GM18861 (cell line): ENCODE measurements around the gene MCF2L2.

Experiments used
- ATAC-seq: cut with Tn5 transposase; IDR thresholded peaks from one replicate; pipeline ENCODE4 v1.9.1; 2021; ENCODE audit not compliant: unreplicated experiment

Gene MCF2L2

DNA sequence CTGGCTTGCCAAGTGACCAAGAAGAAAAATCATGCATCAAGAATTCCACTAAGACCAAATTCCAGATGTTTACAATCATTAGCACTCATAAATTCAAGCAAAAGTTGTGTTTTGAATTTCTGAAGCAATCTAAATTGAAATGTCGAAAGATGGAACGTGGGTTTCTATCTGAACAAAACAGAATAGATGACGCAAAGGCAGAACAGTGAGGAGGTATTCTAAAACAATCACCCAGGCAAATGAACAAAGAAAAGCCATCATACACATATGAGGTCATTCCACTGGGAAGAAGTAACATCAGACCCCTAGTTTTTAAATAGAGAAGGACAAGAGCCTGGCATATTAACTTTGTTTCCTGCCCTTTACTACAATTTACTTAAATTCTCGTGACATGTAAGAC, 58.0 kb downstream of the MCF2L2 start:
- ATAC-seq, result no peak

DNA sequence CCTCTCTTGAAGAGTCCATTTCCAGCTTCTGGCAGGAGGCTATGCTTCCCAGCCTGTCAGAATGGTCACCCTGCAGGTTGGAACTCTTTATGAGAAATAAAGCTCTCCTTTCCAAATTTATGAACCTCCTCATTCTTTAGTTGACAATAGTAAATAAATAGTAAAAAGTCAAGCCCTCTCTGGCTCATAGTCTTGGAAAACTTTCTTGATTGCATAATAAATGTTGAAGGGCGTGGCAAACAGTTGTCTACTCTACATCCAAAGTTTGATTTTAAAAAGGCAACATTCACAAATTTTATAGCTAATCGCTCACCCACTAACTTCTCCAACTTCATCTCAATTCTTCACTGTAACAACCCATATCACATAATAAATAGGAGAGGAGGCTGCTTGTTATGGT, 58.8 kb downstream of the MCF2L2 start:
- ATAC-seq, result no peak

DNA sequence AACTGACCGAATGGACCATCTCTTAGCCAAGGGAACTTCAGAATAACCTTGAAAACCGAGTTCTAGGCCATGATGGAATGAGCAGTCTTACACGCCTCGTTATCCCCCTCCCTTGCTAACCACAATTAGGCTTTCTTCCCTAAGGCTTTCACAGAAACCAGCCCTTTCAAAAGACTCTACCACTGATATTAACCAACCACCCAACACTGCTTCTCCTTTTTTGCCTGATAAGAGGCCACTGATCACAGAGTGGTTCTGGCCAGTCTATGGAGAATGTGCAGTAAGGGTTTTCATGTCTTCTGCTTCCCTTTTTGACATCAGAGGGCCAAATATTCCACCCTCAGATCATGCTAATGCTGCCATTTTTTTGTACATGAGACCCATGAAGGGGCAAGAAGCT, 59.3 kb downstream of the MCF2L2 start:
- no peak for ATAC-seq

DNA sequence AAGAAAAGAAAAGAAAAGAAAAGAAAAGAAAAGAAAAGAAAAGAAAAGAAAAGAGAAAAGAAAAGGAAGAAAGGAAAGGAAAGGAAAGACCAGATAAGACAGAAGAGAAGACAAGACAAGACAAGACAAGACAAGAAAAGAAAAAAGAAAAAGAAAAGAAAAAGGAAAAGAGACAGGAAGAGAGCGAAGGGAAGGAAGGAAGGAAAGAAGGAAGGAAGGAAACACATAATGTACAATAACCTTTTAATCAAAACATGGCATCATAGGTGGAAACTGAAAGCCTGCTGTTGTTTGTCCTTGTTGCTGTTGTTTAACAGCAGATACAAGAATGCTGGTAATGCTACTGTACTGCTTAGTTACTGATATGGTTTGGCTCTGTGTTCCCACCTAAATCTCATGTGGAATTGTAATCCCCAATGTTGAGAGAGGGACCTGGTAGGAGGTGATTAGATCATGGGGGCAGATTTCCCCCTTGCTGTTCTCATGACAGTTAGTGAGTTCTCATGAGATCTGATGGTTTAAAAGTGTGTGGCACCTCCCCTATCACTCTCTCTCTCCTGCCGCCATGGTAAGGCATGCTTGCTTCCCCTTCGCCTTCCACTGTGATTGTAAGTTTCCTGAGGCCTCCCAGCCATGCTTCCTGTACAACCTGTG, 67.3 kb downstream of the MCF2L2 start:
- ATAC-seq, result no peak

DNA sequence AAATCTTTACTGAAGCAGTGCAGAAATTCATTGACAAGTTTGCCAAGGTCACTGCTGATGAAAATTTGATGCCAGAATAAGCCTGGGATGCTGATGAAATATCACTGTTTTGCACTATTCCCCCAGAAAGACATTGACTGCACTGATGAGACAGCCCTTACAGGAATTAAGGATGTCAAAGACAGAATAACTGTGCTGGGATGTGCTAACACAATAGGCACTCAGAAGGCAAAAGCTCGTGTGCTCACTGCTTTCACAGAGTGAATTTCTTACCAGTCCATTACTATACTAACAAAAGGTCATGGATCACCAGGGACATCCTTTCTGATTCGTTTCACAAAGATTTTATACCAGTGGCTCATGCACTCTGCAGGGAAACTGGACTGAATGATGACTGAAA, 69.4 kb downstream of the MCF2L2 start:
- no peak for ATAC-seq

DNA sequence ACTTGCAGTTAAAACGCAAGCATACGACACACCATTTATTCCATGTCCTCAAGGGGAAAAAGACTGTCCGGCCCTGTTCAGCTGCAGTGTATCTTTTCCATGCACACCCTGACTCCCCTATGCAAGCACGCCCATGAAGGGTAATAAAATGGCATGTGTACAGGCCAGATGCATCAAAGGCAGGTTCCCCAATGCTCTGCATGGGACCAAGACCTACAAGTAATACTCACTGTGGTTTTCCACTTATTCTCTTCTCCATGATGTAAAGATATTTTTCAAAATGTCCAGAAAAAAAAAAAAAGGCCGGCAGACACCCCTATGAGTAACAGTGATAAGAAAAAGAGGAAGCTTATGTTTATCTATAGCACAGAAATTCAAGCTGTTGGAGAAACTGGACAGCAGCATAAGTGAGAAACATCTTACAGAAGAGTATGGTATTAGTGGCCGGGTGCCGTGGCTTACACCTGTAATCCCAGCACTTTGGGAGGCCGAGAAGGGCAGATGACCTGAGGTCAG, 70.8 kb downstream of the MCF2L2 start:
- no peak for ATAC-seq

DNA sequence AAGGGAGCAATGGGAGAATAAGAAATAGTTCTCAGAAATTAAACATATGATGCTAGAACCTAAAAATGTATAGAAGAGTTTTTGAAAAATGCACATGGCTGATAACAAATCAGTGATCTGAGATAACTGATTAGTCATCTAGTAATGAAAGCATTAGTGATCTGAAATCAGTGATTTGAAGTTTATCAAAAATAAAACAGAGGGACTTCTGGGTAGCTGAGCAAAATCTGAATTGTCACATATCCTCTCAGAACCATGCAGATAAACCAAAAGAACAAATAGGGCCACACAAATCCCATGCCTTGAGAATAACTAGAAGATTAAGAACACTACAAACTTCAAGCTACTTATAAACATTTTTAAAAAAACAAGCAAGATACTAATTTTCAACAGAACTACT, 71.5 kb downstream of the MCF2L2 start:
- ATAC-seq, result no peak

DNA sequence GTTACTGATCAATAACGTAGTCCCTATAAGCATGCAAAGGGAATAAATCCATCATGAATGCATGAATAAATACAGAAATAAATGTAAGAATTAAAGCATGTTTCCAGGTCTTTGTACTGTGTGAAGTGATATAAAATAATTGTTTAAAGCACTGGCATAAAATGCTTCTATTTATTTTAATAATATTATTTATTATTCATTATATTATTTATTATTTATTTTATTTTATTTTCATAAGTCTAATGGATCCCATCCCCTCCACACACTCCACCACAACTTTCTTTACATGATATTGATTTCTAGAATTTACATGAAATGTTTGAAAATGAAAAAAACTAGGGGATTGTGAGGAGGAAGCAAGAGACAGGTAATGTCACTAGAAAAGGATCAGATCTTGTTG, 73.5 kb downstream of the MCF2L2 start:
- no peak for ATAC-seq

DNA sequence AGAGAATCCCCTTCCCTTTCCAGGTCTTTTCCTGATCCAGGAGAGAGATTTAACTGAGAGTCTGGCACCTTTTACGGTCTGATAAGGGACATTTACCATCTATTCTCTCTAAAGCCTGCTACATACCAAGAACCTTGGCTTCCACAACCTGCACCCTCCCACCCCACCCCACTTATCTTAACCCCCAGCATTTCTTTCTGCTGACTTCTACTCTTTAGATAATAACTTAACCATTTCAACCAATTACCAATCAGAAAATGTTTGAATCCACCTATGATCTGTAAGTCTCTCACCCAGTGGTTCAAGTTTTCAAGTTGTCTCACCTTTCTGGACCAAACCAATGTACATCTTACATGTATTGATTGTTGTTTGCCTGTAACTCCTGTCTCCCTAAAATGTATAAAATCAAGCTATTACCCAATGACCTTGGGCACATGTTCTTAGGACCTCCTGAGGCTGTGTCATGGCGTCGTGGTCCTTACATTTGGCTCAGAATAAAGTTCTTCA, 74.0 kb downstream of the MCF2L2 start:
- ATAC-seq, result no peak

DNA sequence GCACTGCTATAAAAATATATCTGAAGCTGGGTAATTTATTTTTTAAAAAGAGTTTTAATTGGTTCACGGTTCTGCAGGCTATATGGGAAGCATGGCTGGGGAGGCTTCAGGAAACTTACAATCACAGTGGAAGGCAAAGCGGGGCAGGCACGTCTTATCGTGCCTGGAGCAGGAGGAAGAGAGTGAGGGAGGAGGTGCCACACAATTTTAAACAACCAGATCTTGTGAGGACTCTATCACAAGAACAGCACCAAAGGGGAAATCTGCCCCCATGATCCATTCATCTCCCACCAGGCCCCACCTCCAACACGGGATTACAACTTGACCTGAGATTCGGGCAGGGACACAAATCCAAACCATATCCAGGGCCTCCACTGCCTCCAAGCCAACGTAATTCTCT, 75.0 kb downstream of the MCF2L2 start:
- ATAC-seq, result no peak

DNA sequence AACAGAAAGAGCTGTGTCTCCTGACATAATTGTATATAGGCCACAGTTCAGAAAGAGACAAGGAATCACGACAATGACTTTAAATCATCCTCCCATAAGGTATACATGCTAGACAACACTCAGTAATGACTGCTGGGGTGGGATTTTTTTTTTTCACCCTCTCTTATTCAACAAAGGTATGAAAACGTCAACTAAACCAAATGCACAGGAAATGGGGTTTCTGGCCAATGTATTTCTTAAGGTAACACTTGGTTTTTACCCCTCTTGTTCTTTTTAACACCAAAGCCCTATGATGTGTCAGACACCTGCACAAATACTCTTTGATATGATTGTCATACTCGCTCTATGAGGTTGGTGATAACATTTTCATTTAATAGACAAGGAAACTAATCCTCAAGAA, 78.3 kb downstream of the MCF2L2 start:
- ATAC-seq, result no peak

DNA sequence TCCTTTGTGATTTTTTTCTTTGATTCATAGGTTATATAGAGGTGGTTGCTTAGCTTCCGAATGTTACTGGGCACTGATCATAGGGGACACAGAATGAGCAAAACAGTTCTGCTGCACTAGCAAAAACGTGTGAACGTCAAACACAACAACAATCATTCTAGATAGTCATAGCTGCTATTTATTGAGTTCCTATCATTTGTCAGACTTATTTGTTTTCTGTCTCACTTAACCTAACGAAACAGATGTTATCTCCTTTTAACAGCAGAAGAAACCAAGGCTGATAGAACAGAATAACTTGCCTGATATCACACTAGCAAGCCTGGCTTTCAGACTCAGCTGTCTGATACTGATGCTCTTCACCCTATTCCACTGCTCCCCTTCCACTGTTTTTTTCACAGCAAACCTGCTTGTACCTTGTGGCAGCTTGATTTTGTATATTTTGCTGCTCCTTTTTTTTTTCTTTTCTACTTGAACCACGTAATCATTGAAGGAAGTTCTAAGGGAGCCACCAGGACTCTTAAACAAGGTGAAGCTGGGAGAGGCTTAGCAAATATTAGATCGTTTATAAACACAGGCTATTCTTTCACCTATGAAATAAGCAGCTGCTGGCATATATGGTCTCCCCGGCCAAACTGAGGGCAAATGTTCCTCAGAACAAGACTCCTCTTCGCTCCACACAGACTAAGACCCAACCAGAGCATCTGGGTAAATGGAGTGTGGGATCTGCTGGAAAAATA, 78.8 kb downstream of the MCF2L2 start:
- ATAC-seq, result no peak

DNA sequence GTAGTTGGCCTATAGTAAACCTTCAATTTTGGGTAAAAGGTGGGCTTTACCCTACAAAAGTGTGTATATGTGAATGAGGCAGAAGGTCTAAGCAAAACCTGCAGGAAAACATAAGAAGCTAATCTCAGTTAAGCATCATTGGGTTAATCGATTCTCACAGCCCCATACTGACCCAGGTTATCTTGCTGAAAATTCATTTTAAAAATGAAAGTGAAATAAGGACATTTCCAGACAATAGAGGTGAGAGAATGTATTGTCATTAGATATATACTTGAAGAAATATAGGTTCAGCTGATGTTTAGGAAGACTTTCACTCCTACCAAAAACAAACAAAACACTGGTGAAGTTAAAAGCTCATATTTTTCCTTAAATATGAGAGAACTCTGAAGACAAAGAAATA, 85.6 kb downstream of the MCF2L2 start:
- no peak for ATAC-seq

DNA sequence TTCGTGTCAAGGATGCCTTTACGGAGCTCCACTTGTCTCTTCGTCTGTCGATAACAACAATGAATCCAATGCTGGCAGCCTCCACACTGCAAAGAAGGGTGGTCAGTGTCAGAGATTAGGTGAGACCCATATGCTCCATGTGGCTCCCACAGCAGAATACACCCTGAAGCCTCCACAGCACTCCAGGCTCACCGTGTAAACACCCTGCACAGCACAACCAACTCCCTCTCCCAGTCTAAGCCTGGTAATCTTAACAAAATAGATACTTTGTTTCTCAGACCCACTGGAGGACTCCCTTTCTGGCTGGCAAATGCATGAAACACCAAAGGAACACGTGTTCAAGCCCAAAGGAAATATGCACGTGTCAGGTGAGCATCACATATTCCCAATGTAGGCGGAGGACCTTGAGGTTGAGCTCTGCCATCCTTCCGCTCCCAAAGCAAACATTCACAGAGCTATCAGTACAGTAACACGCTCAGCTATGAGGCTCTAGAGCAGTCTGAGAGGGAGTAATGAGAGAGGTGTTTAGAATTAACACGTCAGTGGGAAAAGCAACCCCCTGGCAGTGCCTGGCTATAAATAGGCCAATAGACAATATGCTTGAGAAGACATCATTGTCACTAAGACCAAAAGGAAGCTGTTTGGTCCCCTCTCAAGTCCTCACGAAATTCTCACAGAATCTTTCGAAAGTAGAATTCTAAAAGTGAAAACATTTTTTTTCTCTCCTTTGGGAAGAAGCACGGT, 86.7 kb downstream of the MCF2L2 start:
- ATAC-seq, result no peak

DNA sequence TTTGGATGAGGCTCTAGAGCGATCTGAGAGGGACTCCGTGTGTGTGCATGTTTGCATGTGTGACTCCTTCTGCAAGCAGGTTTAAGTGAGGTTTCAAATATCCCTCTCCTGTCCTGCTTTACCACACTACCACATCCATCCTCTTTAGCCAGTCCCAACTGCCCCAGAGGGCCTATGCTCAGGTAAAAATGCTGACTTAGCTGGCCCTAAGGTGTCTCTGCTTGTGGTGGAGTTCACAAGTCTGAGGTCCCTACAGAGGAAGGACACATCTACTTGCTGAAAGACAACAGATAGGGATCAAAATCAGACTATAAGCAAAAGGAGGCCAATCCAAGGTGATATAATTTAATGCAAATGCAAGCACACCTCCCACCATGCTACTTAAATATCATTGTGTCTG, 88.2 kb downstream of the MCF2L2 start:
- ATAC-seq, result no peak

DNA sequence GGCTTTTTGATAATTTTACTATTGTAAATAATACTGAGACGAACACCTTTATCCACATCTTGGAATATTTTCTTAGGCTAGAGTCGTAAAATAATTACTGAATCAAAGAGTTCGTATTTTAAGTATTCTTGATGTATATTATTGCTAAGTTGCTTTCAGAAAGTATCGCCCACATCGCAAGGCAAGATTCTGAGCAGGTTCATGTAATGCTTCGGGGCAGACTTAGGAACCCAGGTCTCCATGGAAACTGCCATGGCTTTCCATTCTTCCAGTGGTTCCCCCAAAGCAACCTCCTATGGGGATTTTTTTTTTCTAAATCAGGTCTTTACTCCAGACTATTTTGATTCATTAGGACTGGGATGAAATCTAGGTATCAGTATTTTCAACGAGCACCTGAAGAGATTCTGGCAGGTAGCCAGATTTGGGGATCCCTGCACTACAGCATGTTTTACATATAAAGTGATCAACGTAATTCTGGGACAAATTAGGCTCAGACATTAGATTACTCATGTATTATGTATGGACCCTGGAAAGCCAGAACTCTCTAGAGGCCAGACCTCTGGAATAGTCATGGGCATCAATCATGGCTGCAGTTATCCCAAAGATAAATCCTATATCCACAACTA, 88.8 kb downstream of the MCF2L2 start:
- ATAC-seq, result no peak

DNA sequence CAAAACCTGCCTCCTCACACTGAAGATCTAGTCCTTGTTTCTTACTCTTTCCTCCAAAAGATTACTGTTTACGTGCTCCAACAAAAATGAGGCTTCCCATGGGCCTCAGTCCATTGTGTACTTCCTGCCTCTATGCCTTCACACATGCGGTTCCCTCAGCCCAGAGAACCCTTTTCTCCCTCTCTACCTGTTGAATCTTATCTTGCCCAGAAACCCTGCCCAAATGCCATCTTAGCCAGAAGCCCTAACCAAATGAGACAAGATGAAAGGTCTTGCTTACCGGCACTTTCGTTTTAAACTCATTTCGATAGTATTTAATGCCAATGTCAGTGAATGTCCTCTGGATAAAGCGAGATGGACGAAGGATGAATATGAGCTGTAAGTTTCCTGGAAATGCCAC, 89.9 kb downstream of the MCF2L2 start:
- no peak for ATAC-seq

DNA sequence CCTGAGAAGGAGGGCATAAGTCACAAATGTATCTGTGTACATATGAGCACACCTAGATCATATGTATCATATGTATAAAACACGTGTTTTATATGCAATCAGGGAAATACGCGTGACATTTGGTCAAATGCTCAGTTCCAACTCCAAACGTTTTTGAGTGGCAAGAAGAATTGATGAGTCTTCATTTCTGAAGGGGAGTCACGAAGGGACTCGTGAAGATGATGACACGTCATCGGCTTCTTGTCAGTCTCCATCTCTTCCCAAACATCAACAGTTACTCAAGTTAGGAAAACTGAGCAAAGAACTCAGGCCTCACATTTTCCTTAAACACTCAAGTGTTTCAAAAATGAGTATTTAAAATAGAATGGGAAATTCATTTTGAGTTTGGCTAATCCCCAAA, 95.9 kb downstream of the MCF2L2 start:
- ATAC-seq, result no peak

DNA sequence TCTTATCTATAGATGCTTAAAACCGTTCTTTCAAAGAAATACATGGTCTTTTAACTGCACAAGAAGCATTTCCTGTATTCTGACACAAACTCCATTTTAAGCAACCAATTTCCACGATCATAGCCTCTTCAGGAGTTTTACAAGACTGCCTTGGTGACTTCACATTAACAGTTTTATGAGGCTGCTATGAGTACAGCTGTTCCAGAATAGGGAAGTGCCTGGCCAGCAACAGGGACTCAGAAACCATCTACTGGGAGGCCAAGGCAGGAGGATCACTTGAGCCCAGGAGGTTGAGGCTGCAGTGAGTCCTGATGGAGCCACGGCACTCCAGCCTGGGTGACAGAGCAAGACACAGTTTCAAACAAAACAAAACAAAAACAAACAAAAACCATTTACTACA, 96.9 kb downstream of the MCF2L2 start:
- no peak for ATAC-seq

DNA sequence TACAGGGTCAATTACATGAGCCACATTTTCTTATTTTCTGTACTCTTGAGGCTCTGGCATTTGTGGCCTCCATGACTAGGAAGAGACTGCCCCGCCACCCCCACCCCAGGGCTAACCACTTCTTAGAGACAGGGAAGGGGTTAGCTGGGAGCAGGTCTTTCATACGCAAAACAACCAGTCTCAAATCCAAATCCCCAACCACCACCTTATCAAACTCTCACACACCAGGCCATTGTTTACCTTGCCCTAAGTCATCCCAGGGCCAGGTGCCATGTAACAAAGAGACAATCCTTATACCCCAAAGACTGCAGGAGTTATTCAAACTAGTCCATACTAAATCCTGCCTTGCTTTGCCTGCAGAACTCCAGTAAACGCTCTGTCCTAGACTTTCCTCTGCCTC, 97.5 kb downstream of the MCF2L2 start:
- ATAC-seq, result no peak

DNA sequence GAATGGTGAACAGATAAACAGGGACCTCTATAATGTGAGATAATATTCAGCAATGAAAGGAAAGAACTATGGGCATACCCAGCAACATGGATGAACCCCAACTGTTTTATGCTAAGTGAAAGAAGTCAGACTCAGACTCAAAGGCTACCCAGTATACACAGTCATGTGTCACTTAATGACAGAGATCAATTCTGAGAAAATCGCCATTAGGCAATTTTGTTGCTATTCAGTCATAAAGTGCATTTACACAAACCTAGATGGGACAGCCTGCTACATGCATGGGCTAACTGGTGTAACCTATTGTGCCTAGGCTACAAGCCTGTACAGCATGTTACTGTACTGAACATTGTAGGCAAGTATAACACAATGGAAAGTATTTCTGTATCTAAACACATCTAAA, 98.9 kb downstream of the MCF2L2 start:
- no peak for ATAC-seq
